Activated naive CD4-positive, alpha-beta T cell treated with Interleukin-2 at 50 U/mL for 16 hours (primary cell): ENCODE results near the gene ASGR1.
"Not testable (repeated sequence)": the region's sequence is repeated elsewhere in the genome, so short reads cannot be mapped to it uniquely, and the experiment has no call there.

Experiments
- DNase-seq: peaks from one replicate; pipeline ENCODE4 v3.0.0-alpha.2; 2020

ASGR1 gene

GRCh38 chr17:7184647-7185046, 5.5 kb upstream of the ASGR1 start:
- DNase-seq, result no peak

- no peak for DNase-seq
These were observed 4.9 kb upstream of the ASGR1 start for GRCh38 chr17:7184091-7184488.

DNA sequence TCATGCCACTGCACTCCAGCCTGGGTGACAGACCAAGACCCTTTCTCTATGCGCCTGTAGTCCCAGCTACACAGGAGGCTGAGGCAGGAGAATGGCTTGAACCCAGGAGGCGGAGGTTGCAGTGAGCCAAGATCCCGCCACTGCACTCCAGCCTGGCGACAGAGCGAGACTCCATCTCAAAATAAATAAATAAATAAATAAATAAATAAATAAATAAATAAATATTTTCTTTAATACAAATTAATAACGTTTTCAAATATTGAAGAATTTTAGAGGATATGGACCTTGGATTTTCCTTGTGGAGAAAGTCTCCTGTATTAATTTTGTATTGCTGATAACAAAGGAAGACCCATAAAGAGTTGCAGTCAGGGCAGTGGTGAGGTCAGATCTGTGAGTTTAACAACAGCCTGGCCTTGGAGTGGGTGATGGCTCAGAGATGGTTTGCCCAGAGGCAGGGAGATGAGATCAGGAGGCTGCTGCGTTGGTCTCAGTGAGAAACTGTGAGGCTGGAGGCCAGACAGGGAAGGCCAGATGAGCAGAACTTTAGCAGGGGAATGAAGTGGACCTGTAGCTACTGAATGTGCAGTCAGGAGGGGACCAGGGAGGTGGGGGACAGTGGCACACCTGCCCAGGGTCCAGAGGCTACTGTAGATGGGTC, 4.4 kb upstream of the ASGR1 start:
- no peak for DNase-seq

DNA sequence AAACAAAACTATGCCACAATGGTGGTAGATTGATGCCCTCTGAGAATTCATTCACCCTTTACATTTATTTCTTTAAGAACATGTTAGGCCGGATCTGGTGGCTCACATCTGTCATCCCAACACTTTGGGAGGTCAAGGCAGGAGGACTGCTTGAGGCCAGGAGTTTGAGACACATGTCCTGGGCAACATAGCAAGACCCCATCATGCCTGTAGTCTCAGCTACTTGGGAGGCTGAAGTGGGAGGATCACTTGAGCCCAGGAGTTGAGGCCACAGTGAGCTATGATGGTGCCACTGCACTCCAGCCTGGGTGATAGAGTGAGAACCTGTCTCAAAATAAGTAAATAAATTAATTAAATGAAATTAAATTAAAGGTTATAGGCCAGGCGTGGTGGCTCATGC, 2.9 kb upstream of the ASGR1 start:
- DNase-seq, result not testable (repeated sequence)

DNA sequence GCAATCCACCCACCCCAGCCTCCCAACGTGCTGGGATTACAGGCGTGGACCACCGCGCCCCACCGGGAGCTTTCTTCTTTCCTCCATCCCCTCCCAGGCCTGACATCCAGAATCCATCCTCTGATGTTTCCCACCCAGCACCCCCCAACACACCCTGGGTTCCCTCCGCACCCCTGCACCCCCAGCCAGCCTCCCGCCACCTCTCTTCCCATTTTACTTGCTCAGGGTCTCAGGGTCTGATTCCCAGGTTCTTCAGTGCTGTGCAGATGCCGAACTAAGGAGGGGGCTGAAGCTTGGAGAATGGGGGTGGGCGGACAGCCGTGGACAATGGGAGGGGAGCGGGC, 225 bp downstream of the ASGR1 start:
- DNase-seq, result no peak

- no peak for DNase-seq
These were observed 1.2 kb downstream of the ASGR1 start for GRCh38 chr17:7177954-7178477.

DNA sequence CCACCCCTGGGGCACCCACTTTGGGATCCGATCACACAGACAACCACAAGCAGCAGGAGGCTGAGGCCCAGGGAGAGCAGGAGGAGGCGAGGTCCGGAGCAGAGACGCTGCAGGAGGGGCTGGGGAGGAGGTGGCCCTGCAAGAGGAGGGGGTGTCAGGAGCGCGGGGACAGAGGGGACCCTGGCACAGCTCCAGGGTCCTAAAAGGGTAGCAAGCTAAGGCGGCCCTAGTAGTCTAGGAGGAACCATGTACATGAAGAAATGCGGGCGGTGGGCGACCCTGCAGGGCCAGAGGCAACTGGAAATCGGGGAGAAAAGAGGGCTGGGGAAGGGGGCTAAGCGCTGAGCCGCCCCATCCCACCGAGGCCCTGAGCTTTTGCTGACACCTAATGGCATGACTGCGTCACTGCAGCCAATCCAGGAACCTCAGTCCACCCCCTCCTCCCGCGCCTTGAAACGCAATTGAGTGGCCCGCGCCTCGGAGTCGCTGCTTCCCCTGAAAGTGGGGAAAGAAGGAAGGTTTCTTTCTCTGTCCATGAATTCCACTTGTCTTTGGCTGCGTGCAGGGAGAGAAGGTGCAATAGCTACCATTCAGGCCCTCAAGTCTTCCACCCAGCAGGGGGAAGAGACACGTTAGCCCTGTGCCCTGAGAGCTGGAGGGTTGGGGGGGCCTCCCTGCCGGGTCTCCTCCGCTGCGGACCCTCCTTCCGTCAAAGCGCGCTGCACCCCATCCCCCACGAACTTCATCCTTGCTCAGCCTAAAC, 1.8 kb downstream of the ASGR1 start:
- peak; percentile 67 for DNase-seq

DNA sequence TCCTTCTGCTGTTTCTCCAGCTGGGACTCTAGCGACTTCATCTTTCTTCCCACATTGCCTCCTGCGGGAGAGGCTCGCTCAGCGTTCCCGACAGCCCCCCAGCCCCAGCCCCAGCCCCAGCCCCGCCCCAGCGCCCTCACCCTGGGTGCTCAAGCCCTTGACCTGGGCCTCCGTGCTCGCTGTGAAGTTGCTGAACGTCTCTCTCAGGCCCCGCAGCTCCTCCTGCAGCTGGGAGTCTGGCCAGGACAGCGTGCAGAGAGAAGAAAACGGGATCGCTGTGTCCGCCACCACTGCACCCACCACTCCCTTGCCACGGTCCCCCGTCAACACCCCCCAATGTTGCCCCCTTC, 2.4 kb downstream of the ASGR1 start:
- no peak for DNase-seq

GRCh38 chr17:7176107-7176840, 2.9 kb downstream of the ASGR1 start:
- DNase-seq, result no peak

DNA sequence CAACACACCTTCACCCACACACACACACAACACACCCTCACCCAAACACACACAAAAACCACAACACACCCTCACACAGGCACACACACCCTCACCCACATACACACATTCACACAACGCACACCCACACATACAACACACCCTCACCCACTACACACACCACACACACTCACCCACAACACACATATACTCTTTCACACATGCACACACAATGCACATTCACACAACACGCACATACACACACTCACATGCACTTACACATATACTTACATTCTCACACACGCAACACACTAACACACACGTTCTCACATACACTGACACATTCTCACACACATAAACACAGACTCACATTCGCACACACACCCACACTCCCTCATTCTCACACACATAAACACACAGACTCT, 3.8 kb downstream of the ASGR1 start:
- no peak for DNase-seq

- no peak for DNase-seq
These were observed 4.4 kb downstream of the ASGR1 start for GRCh38 chr17:7174603-7175326.

- peak; percentile 51 for DNase-seq
These were observed 5.2 kb downstream of the ASGR1 start for GRCh38 chr17:7173687-7174602.

GRCh38 chr17:7172522-7173191, 6.5 kb downstream of the ASGR1 start:
- not testable (repeated sequence) for DNase-seq

GRCh38 chr17:7169565-7169908, 9.6 kb downstream of the ASGR1 start:
- DNase-seq, result not testable (repeated sequence)

- DNase-seq, result not testable (repeated sequence)
These were observed 10.2 kb downstream of the ASGR1 start for GRCh38 chr17:7168841-7169564.

GRCh38 chr17:7167832-7168231, 11.3 kb downstream of the ASGR1 start:
- no peak for DNase-seq

DNA sequence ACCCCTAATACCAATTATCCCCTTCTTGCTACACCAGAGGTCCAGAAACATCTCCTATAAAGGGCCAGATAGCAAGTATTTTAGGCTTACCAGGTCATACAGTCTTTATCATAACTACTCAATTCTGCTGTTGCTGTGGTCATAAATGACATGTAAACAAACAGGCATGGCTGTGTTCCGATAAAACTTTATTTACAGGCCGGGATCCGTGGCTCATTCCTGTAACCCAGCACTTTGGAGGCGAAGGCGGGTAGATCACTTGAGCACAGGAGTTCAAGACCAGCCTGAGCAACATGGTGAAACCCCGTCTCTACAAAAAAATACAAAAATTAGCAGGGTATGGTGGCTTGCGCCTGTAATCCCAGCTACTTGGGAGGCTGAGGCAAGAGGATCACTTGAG, 12.3 kb downstream of the ASGR1 start:
- no peak for DNase-seq

- not testable (repeated sequence) for DNase-seq
These were observed 19.6 kb downstream of the ASGR1 start for GRCh38 chr17:7159571-7159970.

DNA sequence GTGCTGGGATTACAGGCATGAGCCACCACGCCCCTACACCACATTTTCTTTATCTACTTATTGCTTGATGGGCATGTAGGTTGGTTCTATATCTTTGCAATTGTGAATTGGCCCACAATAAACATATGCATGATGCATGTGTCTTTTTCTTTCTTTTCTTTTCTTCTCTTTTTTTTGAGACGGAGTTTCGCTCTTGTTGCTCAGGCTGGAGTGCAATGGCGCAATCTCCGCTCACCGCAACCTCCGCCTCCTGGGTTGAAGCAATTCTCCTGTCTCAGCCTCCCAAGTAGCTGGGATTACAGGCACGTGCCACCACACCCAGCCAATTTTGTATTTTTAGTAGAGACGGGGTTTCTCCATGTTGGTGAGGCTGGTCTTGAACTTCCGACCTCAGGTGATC, 20.7 kb downstream of the ASGR1 start:
- DNase-seq, result not testable (repeated sequence)

DNA sequence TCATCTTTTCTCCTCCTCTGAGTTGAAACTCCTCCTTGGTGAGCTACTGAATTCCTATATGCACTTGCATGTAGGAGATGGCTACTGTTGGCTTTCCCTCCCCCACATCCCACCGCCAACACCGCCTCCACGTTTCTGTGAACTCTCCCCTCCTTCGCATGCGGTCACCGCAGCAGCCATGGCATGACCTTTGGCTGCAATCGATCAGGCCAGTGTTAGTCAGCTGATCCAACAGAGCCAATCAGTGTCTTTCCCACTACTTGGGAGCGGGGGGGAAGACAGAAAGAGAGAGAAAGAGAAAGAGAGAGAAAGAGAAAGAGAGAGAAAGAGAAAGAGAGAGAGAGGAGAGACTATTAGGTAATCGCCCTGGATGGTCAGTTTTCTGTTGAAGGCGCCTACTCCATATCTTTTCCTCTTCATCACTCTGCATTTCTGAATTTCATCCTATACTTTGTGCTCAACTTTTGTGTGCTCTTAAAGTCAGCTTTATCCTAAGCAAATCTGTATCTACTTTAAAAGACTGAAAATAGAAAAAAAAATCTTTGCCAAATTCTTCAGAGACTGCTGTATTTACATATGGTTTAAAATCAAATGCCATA, 22.7 kb downstream of the ASGR1 start:
- no peak for DNase-seq
